ENCODE results near the gene AGTRAP. TPM values are rescaled to one million over a fixed set of nuclear protein-coding genes. Genes with fewer than 3 reads are reported as not detected.
A peak's percentile ranks its signal among the peaks of the same experiment; 100 is the strongest.

AGTRAP gene
- total and polyA plus RNA-seq, 2 donors (not counting 3 experiments of a cell fraction or from before 2014, with no cell fraction given), result 41.6 to 101 TPM

DNA sequence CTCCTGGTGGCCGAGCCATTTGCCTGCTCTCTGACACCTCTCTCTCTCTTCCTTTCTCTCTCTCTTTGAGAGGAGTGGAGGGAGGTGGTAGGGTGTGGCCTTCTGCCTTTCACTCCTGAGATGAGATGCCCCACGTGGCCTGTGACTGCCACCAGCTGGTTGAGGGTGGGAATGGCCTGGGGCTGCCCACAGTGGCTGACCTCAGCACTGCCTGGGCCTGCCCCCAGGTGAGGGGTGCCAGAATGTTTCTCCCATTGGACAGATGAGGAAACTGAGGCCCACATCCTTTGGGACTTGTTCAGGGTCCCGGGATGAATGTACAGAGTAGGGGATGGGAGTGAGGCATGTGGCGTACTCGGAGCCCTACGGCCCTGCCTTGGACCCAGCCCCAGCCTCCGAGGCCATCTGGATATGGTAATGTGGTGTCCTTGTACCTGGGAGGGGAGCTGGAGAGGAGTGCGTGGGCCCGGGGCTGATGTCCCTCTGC, 13.3 kb downstream of the AGTRAP start:
- Histone ChIP-seq H3K9me1 (replicated peaks; ENCODE audit: control insufficient read depth, extremely low read depth, insufficient read depth, low read length) (no peaks in the 10 kb centered on the region), H4K20me1 (replicated peaks; ENCODE audit: control insufficient read depth, extremely low read depth, insufficient read depth, low read length) (no peaks in the 10 kb centered on the region), H3K36me3 (ENCODE audit: control insufficient read depth in 2 of 2, extremely low read depth in 1 of 2, insufficient read depth in 2 of 2, low read length in 2 of 2) (peaks cover 0 to 7% of the 10 kb centered on the region in 2 experiments), H3K79me2 (ENCODE audit: control insufficient read depth, insufficient read depth, low read length) (no peaks in the 10 kb centered on the region), H2AFZ (ENCODE audit: low read depth, low read length) (no peak overlapping the region), H3K9me3 (replicated peaks; ENCODE audit: control insufficient read depth, insufficient read depth, low read length) (no peaks in the 10 kb centered on the region), H3K4me2 (ENCODE audit: insufficient read depth, low read length) (no peak overlapping the region), H3K27ac (ENCODE audit: insufficient read depth, low read depth, low read length) (no peak overlapping the region), H3K9ac (replicated peaks; ENCODE audit: extremely low read depth, insufficient read depth, low read length) (no peak overlapping the region), H3K27me3 (ENCODE audit: control insufficient read depth in 2 of 2, insufficient read depth in 2 of 2, low read length in 2 of 2) (no peaks in the 10 kb centered on the region), H3K4me3 (replicated peaks in 1 of 3; ENCODE audit: insufficient read depth in 1 of 3, low read depth in 1 of 3, low read length in 3 of 3) (no peak overlapping the region), H3K4me1 (ENCODE audit: control insufficient read depth, extremely low read depth, insufficient read depth, low read length) (no peaks in the 10 kb centered on the region)
- ChIA-PET POLR2A (no interaction called here), CTCF (interaction anchor here (1.3 kb wide), 2 partner anchors 14 to 85 kb away, joined by 3 to 6 read pairs; partner anchors contain the start of genes AGTRAP and FBXO6)
- FAIRE-seq, result peak; percentile 37
- BruUV-seq (replicated peaks), result no TSS peak
- dilution Hi-C loops (cut with MboI; ENCODE audit: extremely low pct_ligation_motif_present, low sequenced_read_pairs) (no loop called here), intact Hi-C loops (cut with micrococcal nuclease) (loop anchor here (1.0 kb wide), 1 partner anchor 99 kb away; no protein-coding TSS in a partner anchor)
- DNase-seq (ENCODE audit: low read depth, low spot score), result peak; percentile 17
- no peak for TF ChIP-seq EZH2 (IDR thresholded peaks at IDR 0.05; ENCODE audit: borderline replicate concordance, low read depth, low read length, severe bottlenecking)
- no peak for TF ChIP-seq POLR2AphosphoS5 (IDR thresholded peaks at IDR 0.05; ENCODE audit: insufficient read depth, low read depth, low read length)
- TF ChIP-seq FOS (IDR thresholded peaks at IDR 0.05; ENCODE audit: borderline replicate concordance, insufficient read depth, low read length), result no peak
- no peak for TF ChIP-seq JUN (IDR thresholded peaks at IDR 0.05; ENCODE audit: borderline replicate concordance, insufficient read depth, insufficient read length, low read depth)
- TF ChIP-seq, protein P1, sequence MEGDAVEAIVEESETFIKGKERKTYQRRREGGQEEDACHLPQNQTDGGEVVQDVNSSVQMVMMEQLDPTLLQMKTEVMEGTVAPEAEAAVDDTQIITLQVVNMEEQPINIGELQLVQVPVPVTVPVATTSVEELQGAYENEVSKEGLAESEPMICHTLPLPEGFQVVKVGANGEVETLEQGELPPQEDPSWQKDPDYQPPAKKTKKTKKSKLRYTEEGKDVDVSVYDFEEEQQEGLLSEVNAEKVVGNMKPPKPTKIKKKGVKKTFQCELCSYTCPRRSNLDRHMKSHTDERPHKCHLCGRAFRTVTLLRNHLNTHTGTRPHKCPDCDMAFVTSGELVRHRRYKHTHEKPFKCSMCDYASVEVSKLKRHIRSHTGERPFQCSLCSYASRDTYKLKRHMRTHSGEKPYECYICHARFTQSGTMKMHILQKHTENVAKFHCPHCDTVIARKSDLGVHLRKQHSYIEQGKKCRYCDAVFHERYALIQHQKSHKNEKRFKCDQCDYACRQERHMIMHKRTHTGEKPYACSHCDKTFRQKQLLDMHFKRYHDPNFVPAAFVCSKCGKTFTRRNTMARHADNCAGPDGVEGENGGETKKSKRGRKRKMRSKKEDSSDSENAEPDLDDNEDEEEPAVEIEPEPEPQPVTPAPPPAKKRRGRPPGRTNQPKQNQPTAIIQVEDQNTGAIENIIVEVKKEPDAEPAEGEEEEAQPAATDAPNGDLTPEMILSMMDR (IDR thresholded peaks at IDR 0.05; ENCODE audit: extremely low read depth in 1 of 2, insufficient read depth in 1 of 2, low read depth in 1 of 2, low read length in 2 of 2), result peak; percentile 52 to 56
- TF ChIP-seq, protein P2, sequence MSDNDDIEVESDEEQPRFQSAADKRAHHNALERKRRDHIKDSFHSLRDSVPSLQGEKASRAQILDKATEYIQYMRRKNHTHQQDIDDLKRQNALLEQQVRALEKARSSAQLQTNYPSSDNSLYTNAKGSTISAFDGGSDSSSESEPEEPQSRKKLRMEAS (IDR thresholded peaks at IDR 0.05; ENCODE audit: insufficient read depth, insufficient read length), result no peak
- TF ChIP-seq MYC (IDR thresholded peaks at IDR 0.05; ENCODE audit: low read depth, low read length), result no peak
- TF ChIP-seq POLR2A (IDR thresholded peaks at IDR 0.05; ENCODE audit: low read depth, low read length), result no peak
- no peak for TF ChIP-seq GATA2 (IDR thresholded peaks at IDR 0.05; ENCODE audit: insufficient read depth, insufficient read length, low read depth, low read length)
